OCI-LY3 (cell line): ENCODE measurements around the gene CUZD1.

Experiments used
- EZH2phosphoT487 ChIP-seq: fragments of 200-600 bp; shearing (Covaris generic); IDR thresholded peaks from 2 replicates; pipeline ENCODE4 v1.6.1; 2018; ENCODE audit warnings: antibody characterized with exemption, mixed run types, low read depth
- TF ChIP-seq, protein P1 (sequence below): fragments of 200-600, 300-600 bp; sonication (generic); IDR thresholded peaks from 2 replicates; pipeline ENCODE4 v1.5.1; 2014; ENCODE audit warnings: antibody characterized with exemption, low read length, low read depth

DNA sequence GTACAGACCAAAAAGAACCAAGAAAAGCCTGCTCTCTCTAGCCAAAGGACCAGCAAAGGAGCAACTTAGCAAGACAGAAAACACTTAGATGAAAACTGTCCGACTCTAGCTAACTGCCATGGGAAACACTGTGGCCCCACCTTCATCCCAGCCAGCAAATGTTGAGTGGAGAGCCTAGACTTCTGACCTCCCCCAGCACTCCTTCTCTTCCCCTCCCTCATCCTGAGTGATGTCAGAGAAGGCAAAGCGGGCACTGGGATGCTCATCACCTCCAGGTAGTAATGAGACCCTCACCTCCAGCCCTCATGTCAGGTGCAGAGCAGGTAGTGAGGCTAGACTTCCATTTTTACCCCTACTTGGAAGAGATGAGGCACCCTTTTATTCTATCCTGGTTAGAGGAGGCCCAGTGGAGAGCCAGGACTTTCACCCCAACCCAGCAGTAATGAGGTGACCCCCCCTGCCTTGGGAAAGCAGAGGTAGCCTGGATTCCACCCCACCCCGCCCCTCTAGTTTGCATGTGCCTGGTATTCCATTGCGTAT is 16.9 kb downstream of the CUZD1 start:
- TF ChIP-seq, protein P1, sequence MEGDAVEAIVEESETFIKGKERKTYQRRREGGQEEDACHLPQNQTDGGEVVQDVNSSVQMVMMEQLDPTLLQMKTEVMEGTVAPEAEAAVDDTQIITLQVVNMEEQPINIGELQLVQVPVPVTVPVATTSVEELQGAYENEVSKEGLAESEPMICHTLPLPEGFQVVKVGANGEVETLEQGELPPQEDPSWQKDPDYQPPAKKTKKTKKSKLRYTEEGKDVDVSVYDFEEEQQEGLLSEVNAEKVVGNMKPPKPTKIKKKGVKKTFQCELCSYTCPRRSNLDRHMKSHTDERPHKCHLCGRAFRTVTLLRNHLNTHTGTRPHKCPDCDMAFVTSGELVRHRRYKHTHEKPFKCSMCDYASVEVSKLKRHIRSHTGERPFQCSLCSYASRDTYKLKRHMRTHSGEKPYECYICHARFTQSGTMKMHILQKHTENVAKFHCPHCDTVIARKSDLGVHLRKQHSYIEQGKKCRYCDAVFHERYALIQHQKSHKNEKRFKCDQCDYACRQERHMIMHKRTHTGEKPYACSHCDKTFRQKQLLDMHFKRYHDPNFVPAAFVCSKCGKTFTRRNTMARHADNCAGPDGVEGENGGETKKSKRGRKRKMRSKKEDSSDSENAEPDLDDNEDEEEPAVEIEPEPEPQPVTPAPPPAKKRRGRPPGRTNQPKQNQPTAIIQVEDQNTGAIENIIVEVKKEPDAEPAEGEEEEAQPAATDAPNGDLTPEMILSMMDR = no peak
- no peak for TF ChIP-seq EZH2phosphoT487
